H1 (cell line): ENCODE results near the gene PPP6R1.

Experiments
- ATF2 ChIP-seq: IDR thresholded peaks from 2 replicates; pipeline ENCODE4 v1.6.1; 2012; ENCODE audit warnings: low read length, inconsistent platforms
- CHD2 ChIP-seq: IDR thresholded peaks from 2 replicates; pipeline ENCODE4 v1.6.1; 2012; ENCODE audit warnings: low read length, improper control_type of control experiment
- EP300 ChIP-seq, 2 experiments: IDR thresholded peaks; 1 replicate in 1 of 2; 2 replicates in 1 of 2; pipeline ENCODE4 v1.6.1; 2011 to 2012; ENCODE audit warnings: low read depth in 2 of 2, low read length in 2 of 2, mild to moderate bottlenecking in 2 of 2, borderline replicate concordance in 1 of 2, inconsistent platforms in 1 of 2, moderate library complexity in 1 of 2
- FOSL1 ChIP-seq: IDR thresholded peaks from 2 replicates; pipeline ENCODE4 v1.6.1; 2011; ENCODE audit warnings: mild to moderate bottlenecking, low read depth, low read length, moderate library complexity; ENCODE audit not compliant: insufficient read depth
- GABPA ChIP-seq: IDR thresholded peaks from 2 replicates; pipeline ENCODE4 v1.6.1; 2011; ENCODE audit warnings: mild to moderate bottlenecking, low read length, moderate library complexity, borderline replicate concordance; ENCODE audit not compliant: insufficient read depth
- HDAC6 ChIP-seq: IDR thresholded peaks from one replicate; pipeline ENCODE4 v1.7.1; 2012; ENCODE audit warnings: low read depth, mild to moderate bottlenecking, inconsistent platforms, low read length, moderate library complexity
- POLR2A ChIP-seq, 2 experiments: IDR thresholded peaks; 1 replicate in 1 of 2; 2 replicates in 1 of 2; pipeline ENCODE4 v1.6.1; 2011; ENCODE audit warnings: low read depth in 2 of 2, low read length in 2 of 2, mild to moderate bottlenecking in 2 of 2; ENCODE audit errors: control extremely low read depth in 1 of 2
- POU5F1 ChIP-seq: IDR thresholded peaks from 2 replicates; pipeline ENCODE4 v1.6.1; 2011; ENCODE audit warnings: low read depth, mild to moderate bottlenecking, low read length, moderate library complexity
- TEAD4 ChIP-seq: IDR thresholded peaks from 2 replicates; pipeline ENCODE4 v1.6.1; 2012; ENCODE audit warnings: low read depth, low read length, inconsistent platforms, mixed read lengths
- ZNF274 ChIP-seq: IDR thresholded peaks from 2 replicates; pipeline ENCODE4 v1.7.0; 2012; ENCODE audit warnings: low read length, borderline replicate concordance; ENCODE audit errors: extremely low read depth
- TF ChIP-seq, protein P1 (sequence below), 3 experiments: IDR thresholded peaks; 1 replicate in 2 of 3; 2 replicates in 1 of 3; pipeline versions ENCODE4 v1.5.1 to v1.6.1; 2011; ENCODE audit warnings: low read length in 3 of 3, mild to moderate bottlenecking in 3 of 3, inconsistent platforms in 2 of 3, low read depth in 1 of 3, moderate library complexity in 1 of 3; ENCODE audit not compliant: insufficient read depth in 1 of 3; ENCODE audit errors: control extremely low read depth in 1 of 3

DNA sequence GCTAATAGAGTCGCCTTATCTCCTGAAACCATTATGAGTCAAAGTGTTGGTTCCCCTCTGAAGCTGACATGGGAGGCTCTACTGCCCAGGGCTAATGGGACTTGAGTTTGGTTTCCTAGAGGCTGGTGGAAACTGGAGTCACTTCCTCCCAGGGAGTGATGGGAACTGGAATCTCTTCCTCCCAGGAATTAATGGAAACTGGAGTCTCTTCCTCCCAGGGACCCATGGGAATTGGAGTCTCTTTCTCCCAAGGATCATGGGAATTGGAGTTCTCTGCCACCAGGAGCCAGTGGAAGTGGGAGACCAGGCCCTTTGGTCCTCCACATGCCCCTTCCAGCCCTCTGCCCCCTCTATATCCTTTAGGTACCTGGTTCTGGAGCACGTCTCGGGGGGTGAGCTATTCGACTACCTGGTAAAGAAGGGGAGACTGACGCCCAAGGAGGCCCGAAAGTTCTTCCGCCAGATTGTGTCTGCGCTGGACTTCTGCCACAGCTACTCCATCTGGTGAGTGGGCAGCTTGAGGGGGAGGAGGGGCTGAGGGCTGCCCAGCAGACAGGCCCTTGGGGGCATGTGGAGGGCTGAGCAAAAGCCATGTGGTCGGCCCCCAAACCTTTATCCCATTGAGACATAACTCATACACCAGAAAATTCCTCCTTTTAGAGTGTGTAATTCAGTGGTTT is 30.4 kb upstream of the PPP6R1 start:
- TF ChIP-seq POLR2A (IDR thresholded peaks at IDR 0.05; ENCODE audit: control extremely low read depth in 1 of 2, low read depth in 2 of 2, low read length in 2 of 2) (no peak), ZNF274 (no peak), HDAC6 (no peak), FOSL1 (no peak), ATF2 (no peak), GABPA (no peak), TEAD4 (no peak), EP300 (IDR thresholded peaks at IDR 0.05; ENCODE audit: borderline replicate concordance in 1 of 2, low read depth in 2 of 2, low read length in 2 of 2) (no peak), CHD2 (no peak), POU5F1 (no peak)
- TF ChIP-seq, protein P1, sequence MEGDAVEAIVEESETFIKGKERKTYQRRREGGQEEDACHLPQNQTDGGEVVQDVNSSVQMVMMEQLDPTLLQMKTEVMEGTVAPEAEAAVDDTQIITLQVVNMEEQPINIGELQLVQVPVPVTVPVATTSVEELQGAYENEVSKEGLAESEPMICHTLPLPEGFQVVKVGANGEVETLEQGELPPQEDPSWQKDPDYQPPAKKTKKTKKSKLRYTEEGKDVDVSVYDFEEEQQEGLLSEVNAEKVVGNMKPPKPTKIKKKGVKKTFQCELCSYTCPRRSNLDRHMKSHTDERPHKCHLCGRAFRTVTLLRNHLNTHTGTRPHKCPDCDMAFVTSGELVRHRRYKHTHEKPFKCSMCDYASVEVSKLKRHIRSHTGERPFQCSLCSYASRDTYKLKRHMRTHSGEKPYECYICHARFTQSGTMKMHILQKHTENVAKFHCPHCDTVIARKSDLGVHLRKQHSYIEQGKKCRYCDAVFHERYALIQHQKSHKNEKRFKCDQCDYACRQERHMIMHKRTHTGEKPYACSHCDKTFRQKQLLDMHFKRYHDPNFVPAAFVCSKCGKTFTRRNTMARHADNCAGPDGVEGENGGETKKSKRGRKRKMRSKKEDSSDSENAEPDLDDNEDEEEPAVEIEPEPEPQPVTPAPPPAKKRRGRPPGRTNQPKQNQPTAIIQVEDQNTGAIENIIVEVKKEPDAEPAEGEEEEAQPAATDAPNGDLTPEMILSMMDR (IDR thresholded peaks at IDR 0.05; ENCODE audit: control extremely low read depth in 1 of 3, insufficient read depth in 1 of 3, low read depth in 1 of 3, low read length in 3 of 3): no peak
